A673 (cell line): Measurements from ENCODE around the gene PHF19.

Experiments
- EZH2 ChIP-seq: fragments of 200-600 bp; sonication (generic); IDR thresholded peaks from 2 replicates; pipeline ENCODE4 v1.6.1; 2017; ENCODE audit warnings: borderline replicate concordance, low read depth, mild to moderate bottlenecking, mixed read lengths, antibody characterized with exemption, low read length; ENCODE audit not compliant: poor library complexity, severe bottlenecking
- TF ChIP-seq, protein P1 (sequence below): fragments of 300-800, 200-600 bp; sonication (generic); conservative IDR thresholded peaks from 2 replicates; pipeline ENCODE4 v1.5.1; 2017; ENCODE audit warnings: low read depth, mild to moderate bottlenecking, antibody characterized with exemption, low read length, moderate library complexity, mixed read lengths

DNA sequence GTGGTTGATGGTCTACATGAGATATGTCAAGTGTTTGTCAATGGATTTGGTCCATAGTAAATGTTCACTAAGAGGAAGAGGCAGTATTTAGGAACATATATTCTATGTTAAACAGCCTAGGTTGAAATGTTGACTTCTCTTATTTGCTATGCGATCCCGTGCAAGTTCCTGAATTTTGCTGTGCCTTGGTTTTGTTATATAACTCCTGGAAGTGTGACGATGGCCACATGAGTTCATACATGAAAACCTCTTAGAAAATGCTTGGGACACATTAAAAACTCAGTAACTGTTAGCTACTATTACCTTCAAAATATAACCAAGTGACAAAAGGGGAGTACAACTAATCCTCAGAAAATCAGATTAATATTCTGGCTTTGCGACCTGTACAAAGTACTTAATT is 61.9 kb downstream of the PHF19 start:
- TF ChIP-seq, protein P1, sequence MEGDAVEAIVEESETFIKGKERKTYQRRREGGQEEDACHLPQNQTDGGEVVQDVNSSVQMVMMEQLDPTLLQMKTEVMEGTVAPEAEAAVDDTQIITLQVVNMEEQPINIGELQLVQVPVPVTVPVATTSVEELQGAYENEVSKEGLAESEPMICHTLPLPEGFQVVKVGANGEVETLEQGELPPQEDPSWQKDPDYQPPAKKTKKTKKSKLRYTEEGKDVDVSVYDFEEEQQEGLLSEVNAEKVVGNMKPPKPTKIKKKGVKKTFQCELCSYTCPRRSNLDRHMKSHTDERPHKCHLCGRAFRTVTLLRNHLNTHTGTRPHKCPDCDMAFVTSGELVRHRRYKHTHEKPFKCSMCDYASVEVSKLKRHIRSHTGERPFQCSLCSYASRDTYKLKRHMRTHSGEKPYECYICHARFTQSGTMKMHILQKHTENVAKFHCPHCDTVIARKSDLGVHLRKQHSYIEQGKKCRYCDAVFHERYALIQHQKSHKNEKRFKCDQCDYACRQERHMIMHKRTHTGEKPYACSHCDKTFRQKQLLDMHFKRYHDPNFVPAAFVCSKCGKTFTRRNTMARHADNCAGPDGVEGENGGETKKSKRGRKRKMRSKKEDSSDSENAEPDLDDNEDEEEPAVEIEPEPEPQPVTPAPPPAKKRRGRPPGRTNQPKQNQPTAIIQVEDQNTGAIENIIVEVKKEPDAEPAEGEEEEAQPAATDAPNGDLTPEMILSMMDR = no peak
- no peak for TF ChIP-seq EZH2
